Stimulated activated CD4-positive, alpha-beta T cell treated with anti-CD3 and anti-CD28 coated beads, Interleukin-1b, Interleukin-23, amount 100 ng/mL, for 4 hours (primary cell): ENCODE data around the gene HRG.

ENCODE experiments used
- DNase-seq, 2 donors: peaks; one replicate each; pipeline ENCODE4 v3.0.0-alpha.2; 2020; ENCODE audit warnings: low read depth in 2 of 2

Gene HRG

DNA sequence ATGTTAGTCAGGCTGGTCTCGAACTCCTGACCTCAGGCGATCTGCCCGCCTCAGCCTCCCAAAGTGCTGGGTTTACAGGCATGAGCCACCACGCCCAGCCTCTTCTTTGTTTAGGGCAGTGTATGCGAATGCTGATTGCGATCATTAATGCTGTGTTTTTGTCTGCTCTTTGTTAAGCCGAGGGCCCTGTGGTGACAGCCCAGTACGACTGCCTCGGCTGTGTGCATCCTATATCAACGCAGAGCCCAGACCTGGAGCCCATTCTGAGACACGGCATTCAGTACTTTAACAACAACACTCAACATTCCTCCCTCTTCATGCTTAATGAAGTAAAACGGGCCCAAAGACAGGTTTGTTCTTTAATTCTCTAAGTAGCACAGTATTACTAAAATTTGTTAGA is 59.1 kb downstream of the HRG start:
- no peak for DNase-seq
